BLaER1 treated with 17β-estradiol and CSF1 and Interleukin-3, amounts not matched to agents 10 nM and 100 nM (cell line): ENCODE results near the gene KIF1C.

Experiments
- H3K27ac ChIP-seq, 11 experiments: shearing (Covaris generic); formaldehyde crosslinking; 2 replicates each; pipeline ENCODE4 v1.8.1; 2022
- H3K27me3 ChIP-seq, 11 experiments: shearing (Covaris generic); formaldehyde crosslinking; 2 replicates each; pipeline ENCODE4 v1.8.1; 2022
- H3K36me3 ChIP-seq, 11 experiments: shearing (Covaris generic); formaldehyde crosslinking; 2 replicates each; pipeline ENCODE4 v1.8.1; 2022
- H3K4me1 ChIP-seq, 10 experiments: shearing (Covaris generic); formaldehyde crosslinking; 2 replicates each; pipeline ENCODE4 v1.8.1; 2022
- H3K4me2 ChIP-seq, 11 experiments: shearing (Covaris generic); formaldehyde crosslinking; 2 replicates each; pipeline ENCODE4 v1.8.1; 2022
- H3K4me3 ChIP-seq, 10 experiments: shearing (Covaris generic); formaldehyde crosslinking; 2 replicates each; pipeline ENCODE4 v1.8.1; 2022
- H3K9ac ChIP-seq, 11 experiments: shearing (Covaris generic); formaldehyde crosslinking; 2 replicates each; pipeline ENCODE4 v1.8.1; 2022
- H3K9me3 ChIP-seq, 11 experiments: shearing (Covaris generic); formaldehyde crosslinking; replicated peaks in 1 of 11; 2 replicates each; pipeline ENCODE4 v1.8.1; 2022
- H4K20me1 ChIP-seq, 11 experiments: shearing (Covaris generic); formaldehyde crosslinking; 2 replicates each; pipeline ENCODE4 v1.8.1; 2022
- Cebpa-rat ChIP-seq, 11 experiments: shearing (Covaris generic); IDR thresholded peaks; 2 replicates each; pipeline ENCODE4 v1.8.1; 2022

KIF1C gene

DNA sequence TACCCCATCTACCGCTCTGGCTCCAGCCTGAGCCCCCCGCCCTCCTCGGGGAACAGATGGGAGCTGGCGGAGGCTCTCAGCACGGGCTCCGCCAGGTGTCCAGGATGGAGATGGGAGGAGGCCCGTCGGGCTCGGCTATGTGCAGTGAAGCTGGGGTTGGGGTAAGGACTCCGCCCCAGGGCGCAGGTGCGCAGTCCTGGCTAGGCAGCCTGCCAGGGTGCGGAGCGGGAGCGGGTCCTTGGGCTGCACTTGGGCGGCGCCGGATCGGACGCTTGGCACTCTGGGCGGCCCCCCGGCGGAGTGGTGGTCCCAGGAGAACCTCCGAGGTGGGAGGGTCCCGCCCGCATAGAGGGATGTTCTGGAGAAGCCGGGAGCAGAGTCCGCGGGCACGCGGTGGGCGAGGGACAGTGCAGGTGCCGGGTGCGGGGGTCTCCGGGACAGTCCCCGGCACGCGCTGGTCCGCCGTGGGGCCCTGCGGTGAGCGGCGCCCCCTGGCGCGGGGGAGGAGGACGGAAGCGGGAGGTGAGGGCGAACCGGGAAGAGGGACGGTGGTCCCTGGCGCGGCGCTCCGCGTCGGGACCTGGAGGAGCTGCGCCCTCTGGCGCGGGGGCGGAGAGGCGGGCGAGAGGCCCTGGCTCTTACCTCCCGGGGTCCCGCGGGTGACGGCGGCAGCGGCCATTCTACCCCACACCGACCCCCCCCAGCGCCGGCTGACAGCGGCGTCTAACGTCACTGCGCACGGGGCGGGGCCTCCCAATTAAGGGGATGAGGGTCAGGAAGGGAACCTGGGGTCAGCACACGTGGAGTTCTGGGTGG lies 10.6 kb upstream of the KIF1C start, which contains the start of gene CAMTA2:
CAMTA2 (minus strand) TSS at position 725 of the 816 bp plus-strand sequence. CDS start 1,453 bp downstream, outside the sequence.
- TF ChIP-seq Cebpa-rat (IDR thresholded peaks at IDR 0.05): no peak
- Histone ChIP-seq H3K4me2 (peak within 1 kb of the TSS; percentile 91 to 99 (median 95)), H3K4me3 (peak within 1 kb of the TSS; percentile 71 to 92 (median 84)), H3K4me1 (peaks cover 35 to 68% (median 51%) of the 10 kb centered on the region in 10 experiments), H3K9me3 (no peaks in the 10 kb centered on the region), H3K36me3 (peaks cover 5 to 34% (median 9%) of the 10 kb centered on the region in 11 experiments; a peak in 17 of 22 replicates), H4K20me1 (peaks cover 0 to 6% (median 0%) of the 10 kb centered on the region in 11 experiments; a peak in 3 of 22 replicates), H3K9ac (peak within 1 kb of the TSS; percentile 81 to 92 (median 87)), H3K27ac (peak within 1 kb of the TSS; percentile 83 to 91 (median 87)), H3K27me3 (no peaks in the 10 kb centered on the region)

DNA sequence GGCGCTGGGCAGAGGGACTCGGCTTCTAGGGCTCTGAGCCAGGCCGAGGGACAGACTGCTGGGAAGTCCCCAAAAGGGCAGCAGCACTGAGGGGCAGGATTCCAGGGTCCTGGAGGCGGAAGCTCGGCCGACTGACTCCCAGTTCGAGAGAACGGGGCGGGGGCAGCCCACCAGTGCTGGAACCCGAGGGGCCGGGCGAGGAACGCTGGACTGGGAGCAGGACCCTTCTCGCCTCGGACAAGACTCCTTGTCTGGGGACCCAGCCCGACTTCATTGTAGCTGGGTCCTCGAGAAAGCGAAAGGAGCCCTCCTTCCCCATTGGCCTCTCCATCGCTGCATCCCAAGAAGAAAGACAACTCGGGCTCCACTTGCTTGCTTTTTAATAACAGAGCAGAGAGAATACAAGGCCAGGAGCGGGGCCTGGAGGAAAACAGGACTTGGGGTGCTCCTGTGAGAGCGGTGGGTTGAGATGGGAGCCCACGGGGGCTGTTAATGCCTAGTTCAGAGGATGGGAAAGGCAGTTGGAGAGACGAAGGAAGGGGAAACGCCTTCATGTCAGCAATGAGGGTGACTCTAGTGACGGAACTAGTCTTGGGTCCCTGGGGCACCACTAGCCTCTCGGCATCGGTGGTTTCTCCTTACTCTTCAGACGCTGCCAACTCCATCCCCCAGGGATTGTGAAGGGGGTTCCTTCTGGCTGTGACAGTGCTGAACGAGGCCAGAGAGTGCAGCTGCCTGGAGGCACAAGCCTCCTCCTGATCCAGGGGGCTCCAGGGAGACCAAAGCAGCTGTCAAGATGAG lies 9.8 kb upstream of the KIF1C start:
- H3K9ac ChIP-seq: peak overlapping the region; percentile 81 to 92 (median 87)
- H3K4me1 ChIP-seq: peaks cover 35 to 59% (median 47%) of the 10 kb centered on the region in 10 experiments
- no peaks in the 10 kb centered on the region for H3K27me3 ChIP-seq
- H3K4me2 ChIP-seq: peak overlapping the region; percentile 91 to 99 (median 95)
- no peaks in the 10 kb centered on the region for H3K9me3 ChIP-seq
- peaks cover 0 to 26% (median 1%) of the 10 kb centered on the region in 11 experiments; a peak in 10 of 22 replicates for H3K36me3 ChIP-seq
- peaks cover 0 to 6% (median 0%) of the 10 kb centered on the region in 11 experiments; a peak in 3 of 22 replicates for H4K20me1 ChIP-seq
- H3K27ac ChIP-seq: peak overlapping the region; percentile 83 to 91 (median 87)
- peak overlapping the region; percentile 71 to 92 (median 84) for H3K4me3 ChIP-seq
- TF ChIP-seq Cebpa-rat (IDR thresholded peaks at IDR 0.05): no peak

DNA sequence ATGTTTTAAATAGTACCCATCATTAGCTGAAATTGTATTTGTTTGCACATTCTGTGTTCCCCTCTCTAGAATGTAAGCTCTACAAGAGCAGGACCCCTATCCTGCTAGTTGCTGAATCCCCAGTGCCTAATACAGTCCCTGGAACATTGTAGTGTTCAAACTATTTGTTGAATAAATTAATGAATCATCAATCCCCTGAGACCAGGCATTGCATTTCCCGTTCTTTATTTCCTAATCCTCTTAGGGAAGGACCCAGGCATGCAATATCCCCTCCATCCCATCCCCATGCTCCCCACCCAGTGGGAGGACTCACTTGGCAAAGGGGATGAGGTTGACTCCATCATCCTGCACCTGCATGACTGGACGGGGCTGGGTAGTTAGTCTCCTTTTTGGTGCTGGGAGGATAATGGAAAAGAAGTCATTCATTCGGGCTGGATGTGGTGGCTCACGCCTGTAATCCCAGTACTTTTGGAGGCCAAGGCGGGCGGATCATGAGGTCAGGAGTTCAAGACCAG lies 3.6 kb upstream of the KIF1C start:
- Histone ChIP-seq H3K4me3 (no peak overlapping the region), H3K4me1 (peaks cover 23 to 35% (median 28%) of the 10 kb centered on the region in 10 experiments), H3K27me3 (peaks cover 0 to 3% (median 0%) of the 10 kb centered on the region in 11 experiments; a peak in 2 of 22 replicates), H3K27ac (no peak overlapping the region), H3K36me3 (peaks cover 0 to 5% (median 0%) of the 10 kb centered on the region in 11 experiments; a peak in 2 of 22 replicates), H4K20me1 (peaks cover 0 to 9% (median 7%) of the 10 kb centered on the region in 11 experiments; a peak in 7 of 22 replicates), H3K9ac (no peak overlapping the region), H3K9me3 (no peaks in the 10 kb centered on the region), H3K4me2 (no peak overlapping the region)
- no peak for TF ChIP-seq Cebpa-rat (IDR thresholded peaks at IDR 0.05)

DNA sequence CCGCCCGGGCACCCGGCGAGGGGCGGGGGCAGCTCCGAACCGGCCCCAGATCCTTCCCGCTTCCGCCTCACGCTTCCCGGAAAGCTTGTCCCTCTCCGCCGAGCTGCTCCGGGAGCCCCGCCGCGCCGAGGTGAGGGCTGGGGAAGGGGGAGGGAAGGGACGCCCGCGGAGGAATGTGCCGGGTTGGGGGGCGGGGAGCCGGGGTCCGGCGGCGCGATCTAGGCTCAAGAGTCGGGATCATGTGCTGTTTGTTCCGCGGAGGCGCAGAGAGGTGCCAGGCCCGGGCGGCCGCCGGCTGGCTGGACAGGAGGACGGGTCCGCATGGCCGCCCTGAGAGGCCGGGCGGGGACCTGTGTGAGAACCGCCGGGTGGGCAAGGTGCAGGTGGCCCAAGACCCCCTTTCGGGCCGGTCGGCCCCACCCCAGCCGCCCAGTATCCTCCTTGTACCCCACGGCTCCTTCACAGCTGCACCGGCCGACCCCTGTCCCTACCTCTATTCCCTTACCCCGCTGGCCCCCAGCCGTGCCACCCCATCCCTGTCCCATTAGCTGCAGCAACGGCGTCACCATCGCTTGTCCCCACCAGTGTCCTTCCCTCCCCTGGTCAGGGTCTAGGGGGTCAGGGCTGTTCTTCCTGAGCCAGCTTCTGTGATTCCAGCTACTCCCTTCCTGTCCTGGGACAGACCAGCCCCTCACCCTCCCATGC lies 429 bp downstream of the KIF1C start:
- Histone ChIP-seq H3K36me3 (peaks cover 17 to 36% (median 26%) of the 10 kb centered on the region in 11 experiments), H4K20me1 (peaks cover 9 to 45% (median 23%) of the 10 kb centered on the region in 11 experiments; a peak in 15 of 22 replicates), H3K9ac (peak overlapping the region; percentile 79 to 92 (median 89)), H3K27me3 (peaks cover 0 to 3% (median 0%) of the 10 kb centered on the region in 11 experiments; a peak in 2 of 22 replicates), H3K27ac (peak overlapping the region; percentile 81 to 94 (median 86)), H3K4me1 (peaks cover 30 to 40% (median 33%) of the 10 kb centered on the region in 10 experiments), H3K4me2 (peak overlapping the region; percentile 97 to 100 (median 99)), H3K9me3 (no peaks in the 10 kb centered on the region), H3K4me3 (peak overlapping the region; percentile 83 to 99 (median 90))
- TF ChIP-seq Cebpa-rat (IDR thresholded peaks at IDR 0.05): no peak

DNA sequence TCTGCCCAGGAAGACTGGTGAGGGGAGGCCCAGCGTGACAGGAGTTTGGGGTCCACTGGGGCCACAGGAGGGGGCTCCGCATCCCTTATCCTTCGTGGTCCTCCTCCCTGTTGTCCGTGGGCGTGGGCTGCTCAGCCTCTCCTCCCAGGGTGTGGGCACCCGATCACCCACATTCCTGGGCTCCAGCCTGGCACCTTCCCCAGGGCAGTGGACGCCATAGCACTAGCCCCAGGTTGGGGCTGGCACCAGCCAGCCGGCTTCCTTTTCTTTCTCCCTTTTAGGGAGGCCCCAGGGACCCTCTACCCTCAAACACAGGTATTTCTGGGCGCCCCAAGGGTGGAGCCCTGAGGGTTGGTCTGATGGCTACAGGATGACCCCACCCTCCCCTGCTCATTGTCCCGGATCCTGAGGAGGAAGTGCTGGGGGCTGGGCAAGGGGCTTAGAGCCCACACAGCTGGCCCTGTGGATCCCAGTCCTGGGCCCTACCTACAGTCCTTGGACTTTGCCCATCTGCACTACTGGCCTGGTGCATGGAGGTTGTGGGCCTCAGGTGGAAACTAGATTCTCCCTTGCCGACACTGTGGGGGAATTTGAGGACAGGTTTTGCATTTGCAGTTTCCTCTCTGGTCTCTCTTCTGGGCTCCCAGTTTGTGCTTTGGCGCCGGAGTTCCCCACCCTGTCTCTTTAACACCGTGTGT lies 1.1 kb downstream of the KIF1C start:
- H3K9ac ChIP-seq: peak overlapping the region; percentile 79 to 92 (median 89)
- H3K27ac ChIP-seq: peak overlapping the region; percentile 81 to 94 (median 86); a peak in 21 of 22 replicates
- peaks cover 0 to 3% (median 0%) of the 10 kb centered on the region in 11 experiments; a peak in 2 of 22 replicates for H3K27me3 ChIP-seq
- H4K20me1 ChIP-seq: peaks cover 9 to 52% (median 23%) of the 10 kb centered on the region in 11 experiments; a peak in 15 of 22 replicates
- peaks cover 24 to 43% (median 33%) of the 10 kb centered on the region in 11 experiments for H3K36me3 ChIP-seq
- TF ChIP-seq Cebpa-rat (IDR thresholded peaks at IDR 0.05): no peak
- peak overlapping the region; percentile 83 to 99 (median 90) for H3K4me3 ChIP-seq
- H3K4me1 ChIP-seq: peaks cover 30 to 39% (median 33%) of the 10 kb centered on the region in 10 experiments
- H3K4me2 ChIP-seq: peak overlapping the region; percentile 97 to 100 (median 99)
- H3K9me3 ChIP-seq: no peaks in the 10 kb centered on the region

DNA sequence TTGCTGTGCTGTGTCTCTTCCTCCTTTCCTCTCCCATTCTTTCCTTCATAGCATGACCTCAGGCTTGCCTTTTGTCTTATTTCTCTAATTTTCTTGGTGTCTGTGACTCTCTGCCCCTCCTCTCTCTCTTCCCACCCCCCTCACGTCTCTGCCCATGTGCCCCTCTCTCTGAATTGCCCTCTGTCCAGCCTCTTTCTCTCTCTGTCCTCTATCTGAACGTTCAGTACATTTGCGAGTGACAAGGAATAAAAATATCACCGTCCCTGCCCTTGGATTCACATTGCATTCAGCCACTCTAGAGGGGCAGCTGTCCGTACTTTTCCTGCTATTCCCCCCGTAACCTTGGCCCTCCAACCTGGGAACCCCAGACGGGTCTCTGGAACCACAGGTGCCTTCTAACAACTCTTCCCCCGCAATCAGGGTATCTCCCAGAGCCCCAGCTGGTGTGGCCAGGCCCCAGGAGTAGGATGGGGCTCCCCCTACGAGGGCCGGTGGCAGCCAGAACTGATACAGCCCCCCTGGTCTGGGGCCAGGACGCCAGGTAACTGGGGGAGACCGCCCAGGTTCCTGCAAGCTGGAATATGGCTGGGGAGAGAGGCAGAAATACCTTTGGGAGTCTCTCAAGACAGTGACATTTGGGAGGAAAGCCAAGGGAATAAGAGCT lies 1.8 kb downstream of the KIF1C start:
- TF ChIP-seq Cebpa-rat (IDR thresholded peaks at IDR 0.05): no peak
- peak overlapping the region in 2 of 11 experiments; percentile 86 to 89; a peak in 3 of 22 replicates for H3K27ac ChIP-seq
- peaks cover 26 to 35% (median 31%) of the 10 kb centered on the region in 10 experiments for H3K4me1 ChIP-seq
- H3K36me3 ChIP-seq: peaks cover 31 to 50% (median 40%) of the 10 kb centered on the region in 11 experiments
- peak overlapping the region; percentile 79 to 92 (median 89); a peak in 21 of 22 replicates for H3K9ac ChIP-seq
- peak overlapping the region; percentile 97 to 100 (median 99) for H3K4me2 ChIP-seq
- H3K9me3 ChIP-seq: no peaks in the 10 kb centered on the region
- H3K27me3 ChIP-seq: peaks cover 0 to 3% (median 0%) of the 10 kb centered on the region in 11 experiments; a peak in 2 of 22 replicates
- H3K4me3 ChIP-seq: peak overlapping the region; percentile 83 to 99 (median 90); a peak in 18 of 20 replicates
- peaks cover 9 to 59% (median 23%) of the 10 kb centered on the region in 11 experiments; a peak in 15 of 22 replicates for H4K20me1 ChIP-seq

DNA sequence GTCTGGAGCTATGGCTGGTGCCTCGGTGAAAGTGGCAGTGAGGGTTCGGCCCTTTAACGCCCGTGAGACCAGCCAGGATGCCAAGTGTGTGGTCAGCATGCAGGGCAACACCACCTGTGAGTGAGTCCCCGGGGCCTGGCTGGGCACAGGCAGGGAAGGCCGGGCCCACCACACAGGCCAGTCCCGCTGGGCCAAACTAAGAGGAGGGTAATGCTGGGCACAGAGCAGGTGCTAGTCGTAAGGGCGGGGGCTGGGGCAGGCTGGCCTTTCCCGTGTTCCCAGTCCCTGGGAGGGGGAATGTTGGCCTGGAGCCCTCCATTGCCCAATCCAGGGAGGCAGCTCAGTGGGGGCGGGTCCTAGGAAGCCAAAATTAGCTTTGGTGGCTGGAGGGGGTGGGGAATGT lies 2.5 kb downstream of the KIF1C start:
- Histone ChIP-seq H3K9me3 (no peaks in the 10 kb centered on the region), H3K4me3 (peak overlapping the region in 2 of 10 experiments; percentile 89 to 95; a peak in 2 of 20 replicates), H4K20me1 (peaks cover 9 to 64% (median 23%) of the 10 kb centered on the region in 11 experiments; a peak in 15 of 22 replicates), H3K4me2 (peak overlapping the region; percentile 97 to 100 (median 99); a peak in 21 of 22 replicates), H3K4me1 (peaks cover 26 to 35% (median 31%) of the 10 kb centered on the region in 10 experiments), H3K9ac (peak overlapping the region in 6 of 11 experiments; percentile 85 to 92 (median 89); a peak in 8 of 22 replicates), H3K36me3 (peaks cover 37 to 56% (median 47%) of the 10 kb centered on the region in 11 experiments), H3K27me3 (peaks cover 0 to 3% (median 0%) of the 10 kb centered on the region in 11 experiments; a peak in 2 of 22 replicates), H3K27ac (no peak overlapping the region)
- TF ChIP-seq Cebpa-rat (IDR thresholded peaks at IDR 0.05): no peak
